Transverse colon (tissue), 4 donors: Measurements from ENCODE around the gene IGFBP7. TPM values are rescaled to one million over a fixed set of nuclear protein-coding genes. Genes with fewer than 3 reads are reported as not detected.

Source experiments
- DNase-seq: peaks from one replicate; pipeline ENCODE4 v3.0.0-alpha.2; 2019
- H3K27ac ChIP-seq, 4 donors: fragments of 200-600 bp; sonication (generic); 2 replicates each; pipeline ENCODE4 v1.5.1; 2016 to 2018; ENCODE audit warnings: inconsistent platforms in 4 of 4
- H3K27me3 ChIP-seq: fragments of 200-600 bp; sonication (generic); 2 replicates; pipeline ENCODE4 v1.5.1; 2017; ENCODE audit warnings: inconsistent platforms
- H3K36me3 ChIP-seq, 4 donors: fragments of 200-600 bp; sonication (generic); 2 replicates each; pipeline ENCODE4 v1.5.1; 2017 to 2019; ENCODE audit warnings: inconsistent platforms in 4 of 4
- H3K4me1 ChIP-seq, 4 donors: fragments of 200-600 bp; sonication (generic); 2 replicates each; pipeline ENCODE4 v1.5.1; 2017 to 2020; ENCODE audit warnings: inconsistent platforms in 4 of 4
- H3K4me3 ChIP-seq, 4 donors: fragments of 200-600 bp; sonication (generic); 1 replicate in 1 of 4; 2 replicates in 3 of 4; pipeline versions ENCODE4 v1.5.1 to v1.6.1; 2017 to 2019; ENCODE audit warnings: inconsistent platforms in 4 of 4
- H3K9me3 ChIP-seq, 2 donors: fragments of 200-600 bp; sonication (generic); 2 replicates each; pipeline ENCODE4 v1.5.1; 2017 to 2019; ENCODE audit warnings: inconsistent platforms in 2 of 2
- EP300 ChIP-seq: sonication (generic); formaldehyde crosslinking; IDR thresholded peaks from one replicate; pipeline ENCODE4 v1.6.1; 2017; ENCODE audit warnings: antibody characterized with exemption, low read depth
- POLR2A ChIP-seq: fragments of 450-650 bp; IDR thresholded peaks from one replicate; pipeline ENCODE4 v1.6.1; 2016; ENCODE audit warnings: antibody characterized with exemption, mild to moderate bottlenecking, moderate library complexity
- POLR2AphosphoS5 ChIP-seq, 3 donors: sonication (generic); formaldehyde crosslinking; IDR thresholded peaks; one replicate each; pipeline ENCODE4 v1.6.1; 2016; ENCODE audit warnings: antibody characterized with exemption in 3 of 3
- WGBS, 2 donors: methylation state at CpG; one replicate each; pipeline ENCODE4 v1.1.5; 2018; ENCODE audit warnings: low coverage in 1 of 2; 5-methylcytosine and 5-hydroxymethylcytosine counted together
- in situ Hi-C, 4 donors: fragments of 200-750 bp; cut with MboI; loops; one replicate each; pipeline versions ENCODE4 v1.15.0 to v1.15.1; 2017; ENCODE audit warnings: low sequenced_read_pairs in 3 of 4, low pct_ligation_motif_present in 1 of 4, low pct_unique_long_range_greater_than_20kb in 1 of 4
- intact Hi-C: fragments of 100-400 bp; cut with DNase I; formaldehyde crosslinking; loops from one replicate; pipeline ENCODE4 v1.15.1; 2023; ENCODE audit warnings: low total_unique reads
- total RNA-seq, 4 donors: library from RNA; depleted of rRNA; stranded (reverse); fragments of >200 nt; gene quantifications; one replicate each; pipeline ENCODE4 v1.1.0, GENCODE V29; 2016
- TF ChIP-seq, protein P1 (sequence below), 5 experiments: fragments of 200-600 bp in 3 of 5; fragments of 450-650 bp in 2 of 5; sonication (generic) in 3 of 5; IDR thresholded peaks; 1 replicate in 2 of 5; 2 replicates in 3 of 5; pipeline ENCODE4 v1.5.1; 2016 to 2017; ENCODE audit warnings: antibody characterized with exemption in 5 of 5, inconsistent platforms in 3 of 5, mild to moderate bottlenecking in 2 of 5, moderate library complexity in 1 of 5

IGFBP7 gene
- total RNA-seq, 4 donors from 2014 or later: 96.1 to 646 (median 126) TPM

DNA sequence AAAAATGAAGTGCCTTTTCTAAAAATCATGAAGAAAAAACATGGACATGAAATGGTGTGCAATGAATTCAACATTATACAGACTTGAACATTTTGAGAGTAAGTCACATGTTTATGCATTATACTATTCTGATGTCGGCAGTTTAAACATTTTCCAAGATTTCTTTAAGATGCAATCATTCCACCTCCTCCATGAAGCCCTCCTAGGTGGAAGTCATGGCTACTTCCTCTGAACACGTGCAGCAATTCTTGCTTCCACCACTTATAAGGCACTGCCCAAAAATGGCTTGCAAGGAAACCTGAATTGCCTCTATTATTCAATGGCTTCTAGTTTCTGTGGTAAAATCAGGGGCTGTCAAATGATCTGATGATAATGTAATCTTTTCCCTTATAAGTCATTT, 25.8 kb downstream of the IGFBP7 start:
- DNase-seq: no peak
- 62 to 84% methylated on average over 2 of the region's 2 CpGs for WGBS, 2 donors
- intact Hi-C loops (no loop called here), in situ Hi-C loops (no loop called here)
- Histone ChIP-seq H3K9me3 (no peaks in the 10 kb centered on the region), H3K27ac (no peak overlapping the region), H3K4me3 (no peak overlapping the region), H3K27me3 (no peaks in the 10 kb centered on the region), H3K36me3 (no peaks in the 10 kb centered on the region), H3K4me1 (peaks cover 0 to 34% (median 15%) of the 10 kb centered on the region in 4 donors)
- TF ChIP-seq EP300: no peak
- TF ChIP-seq POLR2A: no peak
- TF ChIP-seq POLR2AphosphoS5 (IDR thresholded peaks at IDR 0.05): no peak
- TF ChIP-seq, protein P1, sequence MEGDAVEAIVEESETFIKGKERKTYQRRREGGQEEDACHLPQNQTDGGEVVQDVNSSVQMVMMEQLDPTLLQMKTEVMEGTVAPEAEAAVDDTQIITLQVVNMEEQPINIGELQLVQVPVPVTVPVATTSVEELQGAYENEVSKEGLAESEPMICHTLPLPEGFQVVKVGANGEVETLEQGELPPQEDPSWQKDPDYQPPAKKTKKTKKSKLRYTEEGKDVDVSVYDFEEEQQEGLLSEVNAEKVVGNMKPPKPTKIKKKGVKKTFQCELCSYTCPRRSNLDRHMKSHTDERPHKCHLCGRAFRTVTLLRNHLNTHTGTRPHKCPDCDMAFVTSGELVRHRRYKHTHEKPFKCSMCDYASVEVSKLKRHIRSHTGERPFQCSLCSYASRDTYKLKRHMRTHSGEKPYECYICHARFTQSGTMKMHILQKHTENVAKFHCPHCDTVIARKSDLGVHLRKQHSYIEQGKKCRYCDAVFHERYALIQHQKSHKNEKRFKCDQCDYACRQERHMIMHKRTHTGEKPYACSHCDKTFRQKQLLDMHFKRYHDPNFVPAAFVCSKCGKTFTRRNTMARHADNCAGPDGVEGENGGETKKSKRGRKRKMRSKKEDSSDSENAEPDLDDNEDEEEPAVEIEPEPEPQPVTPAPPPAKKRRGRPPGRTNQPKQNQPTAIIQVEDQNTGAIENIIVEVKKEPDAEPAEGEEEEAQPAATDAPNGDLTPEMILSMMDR (IDR thresholded peaks at IDR 0.05): no peak

DNA sequence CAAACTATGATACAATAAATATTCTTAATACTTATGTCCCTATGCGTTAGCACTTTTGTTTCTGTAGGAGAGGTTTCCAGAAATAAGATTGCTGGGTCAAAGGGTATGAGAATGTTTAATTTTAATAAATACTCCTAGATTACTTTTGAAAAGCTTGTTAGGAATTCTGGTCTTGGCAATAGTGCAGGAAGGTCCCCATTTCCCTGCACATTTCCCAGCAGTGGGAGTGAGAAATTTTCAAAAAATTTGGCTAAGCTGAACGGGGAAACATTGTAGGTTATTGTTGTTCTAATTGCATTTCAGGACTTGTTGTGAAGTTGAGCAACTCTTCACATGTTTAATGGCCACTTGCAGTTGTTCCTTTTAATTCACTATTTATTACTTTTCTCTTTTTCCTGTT, 27.1 kb downstream of the IGFBP7 start:
- Histone ChIP-seq H3K4me3 (no peak overlapping the region), H3K4me1 (peaks cover 0 to 42% (median 20%) of the 10 kb centered on the region in 4 donors), H3K27ac (peak overlapping the region; percentile 66 to 77 (median 76)), H3K9me3 (no peaks in the 10 kb centered on the region), H3K36me3 (no peaks in the 10 kb centered on the region), H3K27me3 (no peaks in the 10 kb centered on the region)
- no peak for DNase-seq
- intact Hi-C loops (no loop called here), in situ Hi-C loops (no loop called here)
- WGBS, 2 donors: 14 to 25% methylated on average over 2 of the region's 2 CpGs
- TF ChIP-seq, protein P1 (IDR thresholded peaks at IDR 0.05): no peak
- TF ChIP-seq POLR2AphosphoS5 (IDR thresholded peaks at IDR 0.05): peak in 1 of 3 donors; percentile 23

DNA sequence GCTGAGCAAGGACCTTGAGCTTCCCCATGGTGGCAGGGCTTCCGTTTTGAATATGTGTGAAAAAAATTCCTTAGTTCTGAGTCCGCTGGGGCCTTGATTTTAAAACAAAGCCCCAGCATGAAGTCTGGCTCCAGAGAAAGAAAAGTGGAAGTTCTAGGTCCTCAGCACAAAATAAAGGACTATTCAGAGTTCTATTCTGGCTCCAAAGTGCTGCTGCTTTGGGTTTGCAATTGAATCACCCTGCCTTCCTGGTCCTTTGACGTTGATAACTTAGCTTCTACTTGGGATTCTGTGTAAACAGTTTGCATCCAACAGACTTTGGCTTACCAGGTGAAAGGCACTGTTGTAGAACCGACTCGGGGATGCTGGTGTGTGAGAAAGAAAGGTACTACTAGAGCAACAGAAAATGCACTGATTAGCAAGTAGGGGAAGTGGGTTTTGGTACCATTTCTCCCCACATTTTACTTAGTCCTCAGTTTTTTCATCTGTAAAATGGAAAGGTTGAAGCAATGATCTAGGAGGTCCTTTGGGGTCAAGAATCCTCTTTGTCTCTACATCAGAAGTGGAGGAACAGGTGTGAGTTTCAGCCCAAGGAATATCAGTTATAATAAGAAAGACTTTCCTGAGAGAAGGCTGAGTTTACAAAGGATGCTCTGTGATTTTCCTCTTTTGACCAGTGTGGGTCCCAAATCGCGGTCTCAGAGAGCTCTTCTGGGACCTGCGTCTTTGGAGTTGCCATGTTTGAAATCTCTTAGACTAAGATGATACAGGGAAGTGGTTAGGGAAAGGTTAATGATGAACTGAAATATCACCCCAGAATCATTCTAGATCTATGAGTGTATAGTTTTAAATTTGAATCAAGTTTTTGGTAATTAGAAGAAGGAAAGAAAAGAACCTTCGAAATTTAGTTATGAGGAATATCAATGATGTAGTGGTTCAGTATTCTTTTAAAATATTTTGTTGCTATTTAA, 28.2 kb downstream of the IGFBP7 start:
- Histone ChIP-seq H3K4me3 (no peak overlapping the region), H3K27me3 (no peaks in the 10 kb centered on the region), H3K27ac (peak overlapping the region; percentile 66 to 77 (median 76)), H3K36me3 (no peaks in the 10 kb centered on the region), H3K9me3 (no peaks in the 10 kb centered on the region), H3K4me1 (peaks cover 0 to 42% (median 20%) of the 10 kb centered on the region in 4 donors)
- 71 to 81% methylated on average over 8 to 9 of the region's 9 CpGs for WGBS, 2 donors
- TF ChIP-seq, protein P1 (IDR thresholded peaks at IDR 0.05): no peak
- TF ChIP-seq POLR2A (no peak), EP300 (no peak), POLR2AphosphoS5 (IDR thresholded peaks at IDR 0.05) (no peak)
- in situ Hi-C loops: no loop called here
- no peak for DNase-seq
- intact Hi-C loops: no loop called here

DNA sequence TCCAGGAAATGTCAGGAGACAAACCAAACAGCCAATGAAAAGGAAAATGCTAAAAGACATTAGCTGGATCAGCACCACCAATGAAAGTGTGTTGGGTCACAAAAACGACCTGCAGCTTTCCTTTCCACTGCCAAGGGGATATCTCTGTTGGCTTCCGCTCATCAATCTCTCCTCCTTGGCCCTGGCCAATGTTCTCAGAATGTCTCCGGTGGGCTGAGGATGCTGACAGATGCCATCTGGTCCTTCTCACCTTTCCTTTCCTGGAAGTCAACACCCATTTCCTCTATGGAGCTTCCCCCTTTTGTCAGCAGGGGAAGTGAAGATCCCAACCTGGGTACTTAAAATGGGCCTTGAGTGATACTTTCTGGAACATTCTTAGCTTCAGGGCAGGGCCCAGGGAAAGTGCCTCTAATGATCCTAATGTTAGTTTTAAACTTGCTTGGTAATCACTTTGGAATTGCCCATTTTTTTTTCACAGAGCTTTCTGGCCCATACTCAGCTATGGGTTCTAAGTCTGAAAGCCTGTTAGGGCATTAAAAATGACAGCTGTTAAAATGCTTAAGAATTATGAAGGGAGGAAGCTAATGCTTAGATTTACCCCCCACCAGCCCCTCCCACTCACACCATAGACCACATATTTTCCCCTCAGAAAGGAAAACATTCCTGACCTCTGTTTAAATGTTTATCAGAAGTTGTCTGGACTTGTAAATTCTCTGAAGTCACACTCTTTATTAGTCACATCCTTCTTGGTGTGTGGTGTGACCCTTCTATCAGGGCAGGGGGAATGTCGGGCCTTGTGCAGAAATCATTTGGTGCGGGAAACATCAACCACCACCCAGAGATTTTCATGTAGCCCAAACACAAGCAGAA, 29.2 kb downstream of the IGFBP7 start:
- Histone ChIP-seq H3K9me3 (no peaks in the 10 kb centered on the region), H3K36me3 (no peaks in the 10 kb centered on the region), H3K4me1 (peaks cover 0 to 42% (median 20%) of the 10 kb centered on the region in 4 donors), H3K4me3 (no peak overlapping the region), H3K27me3 (no peaks in the 10 kb centered on the region), H3K27ac (peak overlapping the region; percentile 66 to 77 (median 76))
- TF ChIP-seq POLR2AphosphoS5 (IDR thresholded peaks at IDR 0.05) (peak; percentile 15 to 53 (median 46)), EP300 (peak; percentile 10)
- TF ChIP-seq, protein P1 (IDR thresholded peaks at IDR 0.05): no peak
- intact Hi-C loops (no loop called here), in situ Hi-C loops (no loop called here)
- no peak for DNase-seq
- WGBS, 2 donors: 55 to 65% methylated on average over 2 to 5 of the region's 5 CpGs
